KMS-11 (cell line): Measurements from ENCODE around the gene SHKBP1.
"Not testable (repeated sequence)": the region's sequence is repeated elsewhere in the genome, so short reads cannot be mapped to it uniquely, and the experiment has no call there.

Source experiments
- H2AFZ ChIP-seq: fragments of 200-600 bp; sonication (generic); 2 replicates; pipeline ENCODE4 v1.6.1; 2016; ENCODE audit warnings: antibody characterized with exemption, mixed run types, low read depth
- H3K27ac ChIP-seq: fragments of 200-600 bp; sonication (generic); 2 replicates; pipeline ENCODE4 v1.6.1; 2016; ENCODE audit warnings: mild to moderate bottlenecking, mixed run types
- H3K27me3 ChIP-seq: fragments of 200-600 bp; sonication (generic); 2 replicates; pipeline ENCODE4 v1.6.1; 2017; ENCODE audit warnings: mild to moderate bottlenecking, low read depth, mixed run types, moderate library complexity; ENCODE audit not compliant: insufficient read depth
- H3K36me3 ChIP-seq: fragments of 200-600 bp; sonication (generic); 2 replicates; pipeline ENCODE4 v1.6.1; 2017; ENCODE audit warnings: mild to moderate bottlenecking, mixed run types; ENCODE audit not compliant: insufficient read depth
- H3K4me1 ChIP-seq: fragments of 200-600 bp; sonication (generic); 2 replicates; pipeline ENCODE4 v1.6.1; 2016; ENCODE audit warnings: mild to moderate bottlenecking, low read depth, mixed run types; ENCODE audit not compliant: poor library complexity, severe bottlenecking
- H3K4me2 ChIP-seq: fragments of 200-600 bp; sonication (generic); 2 replicates; pipeline ENCODE4 v1.7.0; 2016; ENCODE audit warnings: mild to moderate bottlenecking, mixed run types
- H3K4me3 ChIP-seq: fragments of 200-600 bp; sonication (generic); IDR thresholded peaks from 2 replicates; pipeline ENCODE4 v1.6.1; 2017; ENCODE audit warnings: low read depth, low read length, mixed read lengths; ENCODE audit not compliant: insufficient read depth
- H3K79me2 ChIP-seq: fragments of 200-600 bp; sonication (generic); 2 replicates; pipeline ENCODE4 v1.6.1; 2016; ENCODE audit warnings: low read depth, mixed run types; ENCODE audit not compliant: insufficient read depth
- H3K9ac ChIP-seq: fragments of 200-600 bp; sonication (generic); 2 replicates; pipeline ENCODE4 v1.6.1; 2016; ENCODE audit warnings: mild to moderate bottlenecking, mixed run types
- H4K20me1 ChIP-seq: fragments of 200-600 bp; sonication (generic); 2 replicates; pipeline ENCODE4 v1.6.1; 2016; ENCODE audit warnings: mild to moderate bottlenecking, mixed run types; ENCODE audit not compliant: insufficient read depth
- CTCF ChIP-seq: fragments of 200-600 bp; sonication (generic); conservative IDR thresholded peaks from 2 replicates; pipeline ENCODE4 v1.6.1; 2017; ENCODE audit warnings: low read depth, mild to moderate bottlenecking, antibody characterized with exemption, low read length, moderate library complexity, mixed read lengths

The SHKBP1 gene

DNA sequence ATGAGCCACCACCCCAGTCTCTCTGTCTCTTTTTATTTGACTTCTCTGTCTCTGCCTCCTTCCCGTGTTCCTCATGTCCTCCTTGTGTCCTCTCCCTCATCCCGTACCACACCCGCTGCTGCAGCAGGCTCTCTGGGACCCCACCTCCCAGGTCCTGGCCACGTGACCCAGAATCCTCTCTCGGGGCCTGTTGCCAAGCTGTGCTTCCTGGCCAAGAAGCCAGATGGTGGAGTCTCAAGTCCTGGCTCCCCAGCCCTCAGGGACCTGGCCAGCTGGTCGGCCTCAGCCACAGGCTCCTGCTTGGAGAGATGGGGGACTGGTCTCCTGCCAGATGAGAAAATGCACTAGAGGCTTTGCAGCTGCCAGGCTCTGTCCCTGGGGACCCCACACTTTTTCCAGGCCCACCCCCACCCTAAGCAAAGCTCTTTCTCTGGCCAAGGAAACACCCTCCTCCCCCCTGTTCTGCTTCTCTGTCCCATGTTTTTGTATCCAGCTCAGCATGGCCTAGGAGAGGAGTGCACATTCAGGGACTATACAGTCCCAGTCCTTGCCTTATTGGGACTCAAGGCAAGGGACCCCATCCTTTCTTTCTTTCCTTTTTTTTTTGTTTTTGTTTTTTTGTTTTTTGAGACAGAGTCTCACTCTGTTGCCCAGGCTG, 34.3 kb upstream of the SHKBP1 start:
- Histone ChIP-seq H3K9ac (no peak overlapping the region), H2AFZ (no peak overlapping the region), H3K27me3 (no peaks in the 10 kb centered on the region), H3K4me1 (no peaks in the 10 kb centered on the region), H4K20me1 (no peaks in the 10 kb centered on the region), H3K4me3 (no peak overlapping the region), H3K27ac (no peak overlapping the region), H3K4me2 (no peak overlapping the region), H3K79me2 (no peaks in the 10 kb centered on the region), H3K36me3 (no peaks in the 10 kb centered on the region)
- TF ChIP-seq CTCF: no peak

- no peak for TF ChIP-seq CTCF
- no peak overlapping the region for H3K27ac ChIP-seq
- no peaks in the 10 kb centered on the region for H3K36me3 ChIP-seq
- H2AFZ ChIP-seq: no peak overlapping the region
- H4K20me1 ChIP-seq: no peaks in the 10 kb centered on the region
- H3K4me1 ChIP-seq: no peaks in the 10 kb centered on the region
- no peaks in the 10 kb centered on the region for H3K79me2 ChIP-seq
- H3K4me2 ChIP-seq: no peak overlapping the region
- H3K27me3 ChIP-seq: no peaks in the 10 kb centered on the region
- H3K9ac ChIP-seq: no peak overlapping the region
- no peak overlapping the region for H3K4me3 ChIP-seq
Measured at GRCh38 chr19:40543029-40543597, 33.6 kb upstream of the SHKBP1 start.

- H3K79me2 ChIP-seq, H3K4me2 ChIP-seq, H3K4me1 ChIP-seq, H4K20me1 ChIP-seq, H3K9ac ChIP-seq, H3K27ac ChIP-seq, H2AFZ ChIP-seq, H3K4me3 ChIP-seq, H3K27me3 ChIP-seq, H3K36me3 ChIP-seq: not testable (repeated sequence)
Measured at GRCh38 chr19:40546153-40546841, 30.4 kb upstream of the SHKBP1 start.

DNA sequence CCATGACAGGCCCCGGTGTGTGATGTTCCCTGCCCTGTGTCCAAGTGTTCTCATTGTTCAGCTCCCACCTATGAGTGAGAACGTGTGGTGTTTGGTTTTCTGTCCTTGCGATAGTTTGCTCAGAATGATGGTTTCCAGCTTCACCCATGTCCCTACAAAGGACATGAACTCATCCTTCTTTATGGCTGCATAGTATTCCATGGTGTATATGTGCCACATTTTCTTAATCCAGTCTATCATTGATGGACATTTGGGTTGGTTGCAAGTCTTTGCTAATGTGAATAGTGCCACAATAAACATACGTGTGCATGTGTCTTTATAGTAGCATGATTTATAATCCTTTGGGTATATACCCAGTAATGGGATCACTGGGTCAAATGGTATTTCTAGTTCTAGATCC, 29.5 kb upstream of the SHKBP1 start:
- not testable (repeated sequence) for H3K4me2 ChIP-seq, H3K4me3 ChIP-seq, H2AFZ ChIP-seq, H3K4me1 ChIP-seq, H3K79me2 ChIP-seq, H3K27ac ChIP-seq, H4K20me1 ChIP-seq, H3K27me3 ChIP-seq, H3K9ac ChIP-seq, H3K36me3 ChIP-seq

- no peak overlapping the region for H3K4me2 ChIP-seq
- no peaks in the 10 kb centered on the region for H3K4me1 ChIP-seq
- no peaks in the 10 kb centered on the region for H4K20me1 ChIP-seq
- no peak overlapping the region for H3K4me3 ChIP-seq
- no peaks in the 10 kb centered on the region for H3K79me2 ChIP-seq
- no peak overlapping the region for H3K27ac ChIP-seq
- H3K9ac ChIP-seq: no peak overlapping the region
- no peak overlapping the region for H2AFZ ChIP-seq
- H3K27me3 ChIP-seq: no peaks in the 10 kb centered on the region
- H3K36me3 ChIP-seq: no peaks in the 10 kb centered on the region
- no peak for TF ChIP-seq CTCF
Measured at GRCh38 chr19:40547836-40548235, 28.8 kb upstream of the SHKBP1 start.
